Stimulated activated CD8-positive, alpha-beta memory T cell treated with anti-CD3 and anti-CD28 coated beads, Interleukin-12 subunit alpha, Interleukin-12 subunit beta, amount 100 ng/mL, for 1 hour (primary cell): ENCODE results near the gene RANBP2.

Experiments
- DNase-seq: peaks from one replicate; pipeline ENCODE4 v3.0.0-alpha.2; 2020; ENCODE audit warnings: low read depth

The RANBP2 gene

GRCh38 chr2:108778857-108779256 lies 59.6 kb downstream of the RANBP2 start:
- DNase-seq = no peak

DNA sequence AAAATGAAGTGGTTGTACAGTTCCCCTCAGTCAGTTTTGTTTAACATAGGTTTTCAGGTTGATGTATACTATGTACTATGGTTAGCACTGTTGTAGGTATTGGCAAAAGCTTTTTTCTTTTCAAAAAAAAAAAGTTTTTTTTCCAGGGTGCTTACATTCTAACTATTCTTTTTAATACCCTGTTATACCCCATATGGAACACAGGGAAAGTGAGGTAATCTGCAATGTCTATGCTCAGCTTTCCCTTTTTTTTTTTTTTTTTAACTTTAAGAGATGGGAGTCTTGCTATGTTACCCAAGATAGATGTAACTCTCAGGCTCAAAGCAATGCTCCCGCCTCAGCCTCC lies 66.7 kb downstream of the RANBP2 start:
- DNase-seq = no peak

- DNase-seq = peak; percentile 84
Measured at GRCh38 chr2:108786354-108787215, 67.3 kb downstream of the RANBP2 start, which contains the start of gene CCDC138. TSS of gene CCDC138 (plus strand) at chr2:108786771. CDS start at chr2:108786823, 52 bp downstream.

DNA sequence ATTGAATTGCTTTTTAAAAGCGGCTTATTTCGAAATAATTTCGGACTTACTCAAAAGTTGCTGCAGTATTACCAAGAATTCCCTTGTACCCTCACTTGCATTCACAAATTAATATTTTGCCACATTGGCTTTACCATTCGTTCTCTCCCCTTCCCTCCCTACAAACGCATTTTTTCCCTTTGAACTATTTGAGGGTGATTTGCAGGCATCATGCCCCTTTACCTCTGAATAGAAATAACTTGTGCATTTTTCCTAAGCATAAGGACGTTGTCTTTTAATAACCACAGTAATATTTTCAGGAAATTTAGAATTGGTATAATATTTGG lies 67.9 kb downstream of the RANBP2 start:
- no peak for DNase-seq

- DNase-seq = no peak
Measured at GRCh38 chr2:108803045-108803736, 83.9 kb downstream of the RANBP2 start.

DNA sequence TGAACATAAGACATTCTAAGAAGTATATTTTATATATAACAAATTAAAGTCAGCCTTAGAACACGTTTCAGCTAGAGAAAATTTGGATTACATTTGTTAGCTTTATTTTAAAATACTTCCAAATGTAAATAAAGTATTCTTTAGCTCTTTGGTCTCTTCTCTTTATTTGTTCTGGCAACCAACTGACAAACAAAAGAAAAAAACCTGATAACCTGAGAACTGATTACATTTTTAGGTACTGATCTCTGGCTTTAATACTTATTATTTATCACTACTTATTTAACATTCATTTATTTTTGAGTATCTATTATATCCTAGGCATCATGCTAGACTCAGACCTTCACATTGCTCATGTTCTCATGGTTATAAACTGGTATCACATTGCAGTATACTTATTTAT lies 85.8 kb downstream of the RANBP2 start:
- no peak for DNase-seq

- DNase-seq = no peak
Measured at GRCh38 chr2:108805782-108806181, 86.5 kb downstream of the RANBP2 start.

DNA sequence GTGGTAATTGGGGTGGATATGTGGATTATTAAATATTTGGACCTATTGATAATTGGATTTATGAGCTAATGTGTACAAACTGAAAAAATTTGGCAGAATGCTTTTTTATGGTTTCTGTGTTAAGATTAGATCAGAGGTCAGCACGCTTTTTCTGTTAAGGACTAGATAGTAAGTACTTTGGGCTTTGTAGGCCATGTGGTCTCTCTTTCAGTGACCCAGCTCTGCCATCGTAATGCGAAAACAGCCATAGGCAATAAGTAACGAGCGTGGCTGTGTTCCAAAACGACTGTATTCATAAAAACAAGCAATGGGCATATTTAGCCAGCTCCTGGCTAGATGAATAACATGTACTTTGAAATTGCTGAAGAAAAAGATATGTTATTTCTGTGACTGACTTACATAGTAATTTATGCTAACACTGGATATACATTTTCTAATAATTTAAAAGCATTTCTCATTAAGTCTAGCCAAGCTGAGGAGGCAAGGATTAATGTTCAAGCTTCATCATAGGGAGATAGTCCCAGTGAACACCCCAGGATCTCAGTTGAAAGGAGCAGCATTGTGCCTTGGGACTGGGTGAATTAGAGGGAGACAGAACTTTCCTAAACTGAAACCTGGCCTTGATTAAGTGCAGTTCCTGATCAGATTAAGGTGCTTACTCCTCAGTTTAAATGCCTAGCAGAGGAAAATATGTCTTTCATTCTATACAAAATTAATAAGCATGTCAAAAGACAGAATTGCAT lies 87.3 kb downstream of the RANBP2 start:
- DNase-seq = no peak

DNA sequence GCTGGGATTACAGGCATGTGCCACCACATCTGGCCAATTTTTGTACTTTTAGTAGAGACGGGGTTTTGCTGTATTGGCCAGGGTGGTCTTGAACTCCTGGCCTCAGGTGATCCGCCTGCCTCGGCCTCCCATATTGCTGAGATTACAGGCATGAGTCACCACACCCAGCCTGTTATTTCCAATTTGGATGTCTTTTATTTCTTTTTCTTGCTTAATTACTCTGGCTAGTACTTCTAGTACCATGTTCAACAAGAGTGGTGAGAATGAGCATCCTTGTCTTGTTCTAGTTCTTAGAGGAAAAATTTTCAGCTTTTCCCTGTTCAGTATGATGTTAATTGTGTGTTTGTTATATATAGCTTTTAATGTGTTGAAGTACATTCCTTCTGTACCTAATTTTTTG lies 90.7 kb downstream of the RANBP2 start:
- DNase-seq = no peak

- no peak for DNase-seq
Measured at GRCh38 chr2:108810993-108811957, 92.0 kb downstream of the RANBP2 start.

- DNase-seq = no peak
Measured at GRCh38 chr2:108813732-108814131, 94.5 kb downstream of the RANBP2 start.

- DNase-seq = no peak
Measured at GRCh38 chr2:108820482-108820881, 101.2 kb downstream of the RANBP2 start.

DNA sequence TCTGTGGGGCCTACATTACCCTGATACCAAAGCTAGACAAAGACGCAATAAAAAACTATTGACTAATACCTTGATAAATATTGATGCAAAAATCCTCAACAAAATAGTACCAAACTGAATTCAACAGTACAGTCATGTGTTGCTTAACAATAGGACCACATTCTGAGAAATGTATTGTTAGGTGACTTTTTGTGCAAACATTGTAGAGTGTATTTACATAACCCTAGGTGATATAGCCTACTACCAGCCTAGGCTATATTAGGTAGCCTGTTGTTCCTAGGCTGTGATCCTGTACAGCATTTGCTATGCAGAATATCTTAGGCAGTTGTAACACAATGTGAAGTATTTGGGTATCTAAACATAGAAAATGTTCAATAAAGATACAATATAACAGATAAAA lies 104.0 kb downstream of the RANBP2 start:
- no peak for DNase-seq

DNA sequence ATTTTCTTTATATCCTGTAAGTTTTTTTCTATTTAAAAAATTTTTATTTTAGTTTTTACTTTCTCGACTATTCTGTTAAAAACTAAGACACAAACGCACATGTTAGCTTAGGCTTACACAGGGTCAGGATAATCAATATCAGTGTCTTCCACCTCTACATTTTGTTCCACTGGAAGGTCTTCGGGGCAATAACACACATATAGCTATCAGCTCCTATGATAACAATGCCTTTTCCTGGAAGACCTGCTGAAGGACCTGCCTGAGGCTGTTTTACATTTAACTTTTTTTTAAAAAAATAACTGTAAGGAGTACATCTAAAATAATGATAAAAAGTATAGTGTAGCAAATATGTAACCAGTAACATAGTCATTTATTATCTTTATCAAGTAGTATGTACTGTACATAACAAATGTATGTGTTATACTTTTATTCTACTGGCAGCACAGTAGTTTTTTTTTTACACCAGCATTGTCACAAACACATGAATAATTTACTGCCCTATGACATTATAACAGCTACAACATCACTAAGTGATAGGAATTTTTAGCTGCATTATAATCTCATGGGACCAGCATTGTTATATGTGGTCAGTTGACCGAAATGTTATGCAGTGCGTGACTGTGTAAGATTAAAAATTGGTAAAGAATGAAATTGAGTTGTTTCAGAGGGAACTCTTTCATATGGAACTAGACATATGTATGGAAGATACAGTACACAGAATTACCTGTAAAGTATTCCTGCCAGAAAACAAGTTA lies 105.2 kb downstream of the RANBP2 start:
- no peak for DNase-seq

- DNase-seq = no peak
Measured at GRCh38 chr2:108825254-108825653, 106.0 kb downstream of the RANBP2 start.

GRCh38 chr2:108825736-108826135 lies 106.5 kb downstream of the RANBP2 start:
- no peak for DNase-seq

DNA sequence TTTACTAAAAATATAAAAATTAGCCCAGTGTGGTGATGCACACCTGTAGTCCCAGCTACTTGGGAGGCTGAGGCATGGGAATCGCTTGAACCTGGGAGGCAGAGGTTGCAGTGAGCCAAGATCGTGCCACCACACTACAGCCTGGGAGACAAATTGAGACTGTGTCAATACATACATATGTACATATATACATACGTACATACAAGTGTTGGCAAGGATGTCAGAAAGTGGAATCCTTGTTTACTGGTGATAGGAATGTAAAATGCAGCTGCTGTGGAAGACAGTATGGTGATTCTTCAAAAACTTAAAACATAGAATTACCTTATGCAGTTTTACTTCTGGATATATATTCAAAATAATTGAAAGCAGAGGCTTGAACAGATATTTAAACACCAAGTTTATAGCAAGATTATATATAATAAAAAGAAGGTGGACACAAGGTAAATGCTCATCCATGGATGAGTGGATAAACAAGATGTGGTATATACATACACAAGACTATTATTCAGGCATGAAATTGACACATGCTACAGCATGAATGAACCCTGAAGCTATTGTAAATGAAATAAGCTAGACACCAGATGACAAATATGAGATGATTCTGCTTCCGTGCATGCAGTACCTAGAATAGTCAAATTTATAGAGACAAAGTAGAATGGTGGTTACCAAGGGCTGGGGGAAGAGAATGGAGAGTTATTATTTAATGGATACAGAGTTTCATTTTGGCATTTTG lies 110.5 kb downstream of the RANBP2 start:
- DNase-seq = no peak

GRCh38 chr2:108833219-108833618 lies 113.9 kb downstream of the RANBP2 start:
- DNase-seq = no peak

DNA sequence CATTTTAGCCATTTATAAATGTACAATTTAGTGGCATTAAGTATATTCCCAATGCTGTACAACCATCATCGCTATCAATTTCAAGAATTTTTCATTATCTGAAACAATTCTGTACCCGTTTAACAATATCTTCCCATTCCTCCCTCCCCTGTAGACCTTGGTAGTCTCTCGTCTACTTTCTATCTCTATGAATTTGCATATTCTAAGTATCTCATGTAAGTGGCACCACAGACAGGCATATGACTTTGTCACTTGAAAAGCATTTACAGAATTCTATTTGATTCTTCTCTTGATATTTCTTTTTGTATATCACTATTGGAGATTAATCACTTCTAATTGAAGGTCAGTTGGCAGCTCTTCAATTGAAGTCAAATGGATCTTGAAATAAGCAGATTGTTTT lies 115.3 kb downstream of the RANBP2 start:
- no peak for DNase-seq

DNA sequence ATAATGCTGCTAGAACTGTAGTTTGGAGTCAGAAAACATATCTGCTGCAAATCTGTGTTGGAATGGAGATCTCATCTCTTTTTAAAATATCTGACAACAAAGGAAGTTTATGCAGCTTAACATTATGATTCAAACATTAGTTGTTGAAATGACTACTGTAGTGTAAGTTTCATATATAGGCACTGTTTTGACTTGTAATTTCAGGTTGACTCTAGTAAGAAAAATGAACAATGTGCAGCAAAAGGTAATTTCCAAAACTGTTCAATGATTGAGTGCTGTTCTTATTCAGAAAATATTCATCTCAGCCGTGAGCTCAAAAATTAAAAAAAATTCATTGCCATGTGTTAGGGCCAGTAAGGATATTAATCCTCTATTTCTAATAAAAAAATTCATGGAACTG lies 115.8 kb downstream of the RANBP2 start:
- no peak for DNase-seq
